ENCODE results near the gene YDJC.
"Not testable (repeated sequence)": the region's sequence is repeated elsewhere in the genome, so short reads cannot be mapped to it uniquely, and the experiment has no call there.

Gene YDJC

GRCh38 chr22:21629255-21630149 is at the start of gene YDJC:
Gene YDJC (minus strand): TSS chr22:21630022. CDS start chr22:21630014, 8 bp downstream.
- DNase-seq (ENCODE audit: low read depth in 2 of 2): peak; percentile 95 to 96

- DNase-seq (ENCODE audit: low read depth in 2 of 2): no peak
Measured at GRCh38 chr22:21679383-21679782, 49.6 kb upstream of the YDJC start.

GRCh38 chr22:21678842-21679241 is 49.0 kb upstream of the YDJC start:
- not testable (repeated sequence) for DNase-seq (ENCODE audit: low read depth in 2 of 2)

GRCh38 chr22:21677606-21678443 is 48.0 kb upstream of the YDJC start:
- DNase-seq (ENCODE audit: low read depth in 2 of 2): no peak

GRCh38 chr22:21674638-21675245 is 44.9 kb upstream of the YDJC start:
- DNase-seq (ENCODE audit: low read depth in 2 of 2): no peak

GRCh38 chr22:21673534-21674321 is 43.9 kb upstream of the YDJC start:
- no peak for DNase-seq (ENCODE audit: low read depth in 2 of 2)

- DNase-seq (ENCODE audit: low read depth in 2 of 2): no peak
Measured at GRCh38 chr22:21672107-21672629, 42.3 kb upstream of the YDJC start.

- DNase-seq (ENCODE audit: low read depth in 2 of 2): no peak
Measured at GRCh38 chr22:21669026-21669425, 39.2 kb upstream of the YDJC start.

- DNase-seq (ENCODE audit: low read depth in 2 of 2): no peak
Measured at GRCh38 chr22:21666786-21667185, 37.0 kb upstream of the YDJC start.

- DNase-seq (ENCODE audit: low read depth in 2 of 2): no peak
Measured at GRCh38 chr22:21665047-21665851, 35.4 kb upstream of the YDJC start.

- DNase-seq (ENCODE audit: low read depth in 2 of 2): no peak
Measured at GRCh38 chr22:21663738-21664137, 33.9 kb upstream of the YDJC start.

- no peak for DNase-seq (ENCODE audit: low read depth in 2 of 2)
Measured at GRCh38 chr22:21661991-21662390, 32.2 kb upstream of the YDJC start.

GRCh38 chr22:21660904-21661303 is 31.1 kb upstream of the YDJC start:
- DNase-seq (ENCODE audit: low read depth in 2 of 2): no peak

- DNase-seq (ENCODE audit: low read depth in 2 of 2): no peak
Measured at GRCh38 chr22:21659864-21660525, 30.2 kb upstream of the YDJC start.

- peak; percentile 49 to 81 for DNase-seq (ENCODE audit: low read depth in 2 of 2)
Measured at GRCh38 chr22:21657360-21658032, 27.7 kb upstream of the YDJC start.

- no peak for DNase-seq (ENCODE audit: low read depth in 2 of 2)
Measured at GRCh38 chr22:21657020-21657359, 27.2 kb upstream of the YDJC start.

- no peak for DNase-seq (ENCODE audit: low read depth in 2 of 2)
Measured at GRCh38 chr22:21652547-21653545, 23.0 kb upstream of the YDJC start.

- DNase-seq (ENCODE audit: low read depth in 2 of 2): peak; percentile 67 to 82
Measured at GRCh38 chr22:21652010-21652546, 22.3 kb upstream of the YDJC start.
